ENCODE results near the gene BLVRB.

BLVRB gene

GRCh38 chr19:40465557-40466218, at the start of gene BLVRB:
TSS of gene BLVRB (minus strand) at chr19:40465745. CDS start at chr19:40465688, 57 bp downstream.
- H3K4me3 ChIP-seq = peak within 1 kb of the TSS; percentile 89
- peak within 1 kb of the TSS; percentile 77 for H3K9ac ChIP-seq (ENCODE audit: insufficient read length)
- H3K36me3 ChIP-seq (ENCODE audit: insufficient read depth, low read length) = no peaks in the 10 kb centered on the region
- no peaks in the 10 kb centered on the region for H3K9me3 ChIP-seq (ENCODE audit: low read depth, low read length)
- H3K27ac ChIP-seq = peak within 1 kb of the TSS; percentile 94
- TF ChIP-seq EZH2 (IDR thresholded peaks at IDR 0.05) (no peak), FOXP2 (optimal IDR thresholded peaks at IDR 0.05; ENCODE audit: control extremely low read depth, extremely low read length, insufficient read depth) (peak; percentile 85), POLR2AphosphoS5 (IDR thresholded peaks at IDR 0.05; ENCODE audit: borderline replicate concordance, low read depth, low read length) (peak; percentile 72; the same call in 1 of the 2 replicates)
- peak; percentile 93 for DNase-seq (ENCODE audit: low read depth, low spot score)

GRCh38 chr19:40513741-40514315, 48.3 kb upstream of the BLVRB start:
- no peak overlapping the region for H3K27ac ChIP-seq

DNA sequence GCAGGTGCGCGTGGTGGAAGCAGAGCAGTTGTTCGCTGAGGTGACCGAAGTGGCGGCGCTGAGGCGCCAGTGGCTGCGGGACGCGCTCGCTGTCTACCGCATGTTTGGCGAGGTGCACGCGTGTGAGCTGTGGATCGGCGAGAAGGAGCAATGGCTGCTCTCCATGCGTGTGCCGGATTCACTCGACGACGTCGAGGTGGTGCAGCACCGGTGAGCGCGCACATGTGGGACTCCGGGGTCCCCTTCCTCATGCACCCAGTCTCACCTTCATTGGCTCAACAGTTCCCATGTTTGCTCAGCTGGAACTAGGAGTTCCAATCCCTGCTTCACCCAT, 47.8 kb upstream of the BLVRB start:
- Histone ChIP-seq H3K4me3 (no peak overlapping the region), H3K9me3 (ENCODE audit: low read depth, low read length) (no peaks in the 10 kb centered on the region), H3K9ac (ENCODE audit: insufficient read length) (no peak overlapping the region), H3K36me3 (ENCODE audit: insufficient read depth, low read length) (no peaks in the 10 kb centered on the region), H3K27ac (no peak overlapping the region)
- DNase-seq (ENCODE audit: low read depth, low spot score) = no peak
- TF ChIP-seq FOXP2 (optimal IDR thresholded peaks at IDR 0.05; ENCODE audit: control extremely low read depth, extremely low read length, insufficient read depth) = no peak
- no peak for TF ChIP-seq POLR2AphosphoS5 (IDR thresholded peaks at IDR 0.05; ENCODE audit: borderline replicate concordance, low read depth, low read length)
- TF ChIP-seq EZH2 (IDR thresholded peaks at IDR 0.05) = no peak

More at GRCh38 chr19:40513741-40514315, 48.3 kb upstream of the BLVRB start:
- no peaks in the 10 kb centered on the region for H3K36me3 ChIP-seq (ENCODE audit: insufficient read depth, low read length)
- no peak overlapping the region for H3K4me3 ChIP-seq
- no peak for TF ChIP-seq POLR2AphosphoS5 (IDR thresholded peaks at IDR 0.05; ENCODE audit: borderline replicate concordance, low read depth, low read length)
- no peak for TF ChIP-seq EZH2 (IDR thresholded peaks at IDR 0.05)
- no peak for TF ChIP-seq FOXP2 (optimal IDR thresholded peaks at IDR 0.05; ENCODE audit: control extremely low read depth, extremely low read length, insufficient read depth)
- H3K9me3 ChIP-seq (ENCODE audit: low read depth, low read length) = no peaks in the 10 kb centered on the region
- DNase-seq (ENCODE audit: low read depth, low spot score) = no peak
- H3K9ac ChIP-seq (ENCODE audit: insufficient read length) = no peak overlapping the region

DNA sequence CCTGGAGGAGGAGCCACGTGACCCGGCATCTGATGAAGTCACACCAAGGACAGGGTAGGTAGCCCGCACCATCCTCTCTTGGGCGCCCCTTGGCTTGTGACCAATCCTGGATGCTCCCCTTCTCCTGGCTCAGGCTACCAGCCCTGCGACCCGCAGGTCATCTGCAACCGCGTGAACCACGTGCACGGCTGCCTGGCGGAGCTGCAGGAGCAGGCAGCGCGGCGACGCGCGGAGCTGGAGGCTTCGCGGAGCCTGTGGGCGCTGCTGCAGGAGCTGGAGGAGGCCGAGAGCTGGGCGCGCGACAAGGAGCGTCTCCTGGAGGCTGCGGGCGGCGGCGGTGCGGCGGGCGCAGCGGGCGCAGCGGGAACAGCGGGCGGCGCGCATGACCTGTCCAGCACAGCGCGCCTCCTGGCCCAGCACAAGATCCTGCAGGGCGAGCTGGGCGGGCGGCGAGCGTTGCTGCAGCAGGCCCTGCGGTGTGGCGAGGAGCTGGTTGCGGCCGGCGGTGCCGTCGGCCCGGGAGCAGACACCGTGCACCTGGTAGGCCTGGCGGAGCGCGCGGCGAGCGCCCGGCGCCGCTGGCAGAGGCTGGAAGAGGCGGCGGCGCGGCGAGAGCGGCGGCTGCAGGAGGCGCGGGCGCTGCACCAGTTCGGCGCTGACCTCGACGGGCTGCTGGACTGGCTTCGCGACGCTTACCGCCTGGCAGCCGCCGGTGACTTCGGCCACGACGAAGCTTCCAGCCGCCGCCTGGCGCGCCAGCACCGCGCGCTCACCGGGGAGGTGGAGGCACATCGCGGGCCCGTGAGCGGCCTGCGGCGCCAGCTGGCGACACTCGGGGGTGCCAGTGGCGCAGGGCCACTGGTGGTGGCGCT, 47.2 kb upstream of the BLVRB start:
- H3K9me3 ChIP-seq (ENCODE audit: low read depth, low read length) = no peaks in the 10 kb centered on the region
- H3K9ac ChIP-seq (ENCODE audit: insufficient read length) = no peak overlapping the region
- no peak for TF ChIP-seq POLR2AphosphoS5 (IDR thresholded peaks at IDR 0.05; ENCODE audit: borderline replicate concordance, low read depth, low read length)
- no peak for TF ChIP-seq FOXP2 (optimal IDR thresholded peaks at IDR 0.05; ENCODE audit: control extremely low read depth, extremely low read length, insufficient read depth)
- TF ChIP-seq EZH2 (IDR thresholded peaks at IDR 0.05) = no peak
- no peak for DNase-seq (ENCODE audit: low read depth, low spot score)
- H3K36me3 ChIP-seq (ENCODE audit: insufficient read depth, low read length) = no peaks in the 10 kb centered on the region
- H3K4me3 ChIP-seq = no peak overlapping the region
- no peak overlapping the region for H3K27ac ChIP-seq

GRCh38 chr19:40512110-40512472, 46.5 kb upstream of the BLVRB start:
- Histone ChIP-seq H3K36me3 (ENCODE audit: insufficient read depth, low read length) (no peaks in the 10 kb centered on the region), H3K27ac (no peak overlapping the region), H3K9ac (ENCODE audit: insufficient read length) (no peak overlapping the region), H3K4me3 (no peak overlapping the region), H3K9me3 (ENCODE audit: low read depth, low read length) (no peaks in the 10 kb centered on the region)
- no peak for DNase-seq (ENCODE audit: low read depth, low spot score)
- TF ChIP-seq FOXP2 (optimal IDR thresholded peaks at IDR 0.05; ENCODE audit: control extremely low read depth, extremely low read length, insufficient read depth) = no peak
- TF ChIP-seq EZH2 (IDR thresholded peaks at IDR 0.05) = no peak
- no peak for TF ChIP-seq POLR2AphosphoS5 (IDR thresholded peaks at IDR 0.05; ENCODE audit: borderline replicate concordance, low read depth, low read length)

DNA sequence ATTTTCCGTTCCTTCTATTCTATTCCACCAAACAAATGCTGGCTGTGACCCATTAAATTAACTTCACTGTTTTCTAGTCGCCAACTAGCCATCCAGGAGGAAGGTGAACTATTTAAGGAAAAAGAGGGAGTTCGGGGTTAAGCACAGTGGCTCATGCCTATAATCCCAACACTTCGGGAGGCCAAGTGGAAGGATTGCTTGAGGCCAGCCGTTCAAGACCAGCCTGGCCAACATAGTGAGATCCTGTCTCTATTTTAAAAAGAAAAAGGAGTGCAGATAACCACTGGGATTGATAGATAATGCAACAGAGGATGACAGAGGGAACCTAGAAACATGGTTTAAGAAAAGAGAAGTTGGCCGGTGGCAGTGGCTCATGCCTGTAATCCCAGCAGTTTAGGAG, 45.9 kb upstream of the BLVRB start:
- Histone ChIP-seq H3K9me3 (ENCODE audit: low read depth, low read length) (no peaks in the 10 kb centered on the region), H3K9ac (ENCODE audit: insufficient read length) (no peak overlapping the region), H3K27ac (no peak overlapping the region), H3K36me3 (ENCODE audit: insufficient read depth, low read length) (no peaks in the 10 kb centered on the region), H3K4me3 (no peak overlapping the region)
- TF ChIP-seq POLR2AphosphoS5 (IDR thresholded peaks at IDR 0.05; ENCODE audit: borderline replicate concordance, low read depth, low read length) (no peak), FOXP2 (optimal IDR thresholded peaks at IDR 0.05; ENCODE audit: control extremely low read depth, extremely low read length, insufficient read depth) (no peak), EZH2 (IDR thresholded peaks at IDR 0.05) (no peak)
- no peak for DNase-seq (ENCODE audit: low read depth, low spot score)

DNA sequence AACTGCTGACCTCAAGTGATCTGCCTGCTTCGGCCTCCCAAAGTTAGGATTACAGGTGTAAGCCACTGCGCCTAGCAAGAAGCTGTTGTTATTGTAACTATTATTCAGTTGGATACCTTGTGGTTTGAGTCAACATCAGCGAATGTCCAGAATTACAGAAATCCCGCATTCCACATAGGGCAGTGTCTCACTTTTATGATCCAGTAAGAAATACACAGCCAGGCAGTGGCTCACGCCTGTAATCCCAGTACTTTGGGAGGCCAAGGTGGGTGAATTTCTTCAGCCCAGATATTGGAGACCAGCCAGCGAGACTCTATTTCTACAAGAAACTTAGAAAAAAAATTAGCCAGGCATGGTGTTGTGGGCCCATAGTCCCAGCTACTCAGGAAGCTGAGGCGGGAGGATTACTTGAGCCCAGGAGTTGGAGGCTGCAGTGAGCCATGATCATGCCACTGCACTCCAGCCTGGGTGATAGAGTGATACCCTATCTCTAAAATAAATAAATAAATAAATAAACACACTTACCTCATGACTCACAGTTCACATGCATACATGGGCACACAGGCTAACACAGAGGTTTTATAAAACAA, 45.1 kb upstream of the BLVRB start:
- H3K36me3 ChIP-seq (ENCODE audit: insufficient read depth, low read length) = no peaks in the 10 kb centered on the region
- no peak overlapping the region for H3K27ac ChIP-seq
- DNase-seq (ENCODE audit: low read depth, low spot score) = no peak
- TF ChIP-seq POLR2AphosphoS5 (IDR thresholded peaks at IDR 0.05; ENCODE audit: borderline replicate concordance, low read depth, low read length) (no peak), EZH2 (IDR thresholded peaks at IDR 0.05) (no peak), FOXP2 (optimal IDR thresholded peaks at IDR 0.05; ENCODE audit: control extremely low read depth, extremely low read length, insufficient read depth) (no peak)
- H3K9me3 ChIP-seq (ENCODE audit: low read depth, low read length) = no peaks in the 10 kb centered on the region
- no peak overlapping the region for H3K4me3 ChIP-seq
- H3K9ac ChIP-seq (ENCODE audit: insufficient read length) = no peak overlapping the region

GRCh38 chr19:40508739-40509260, 43.3 kb upstream of the BLVRB start:
- TF ChIP-seq FOXP2 (optimal IDR thresholded peaks at IDR 0.05; ENCODE audit: control extremely low read depth, extremely low read length, insufficient read depth) (no peak), EZH2 (IDR thresholded peaks at IDR 0.05) (no peak), POLR2AphosphoS5 (IDR thresholded peaks at IDR 0.05; ENCODE audit: borderline replicate concordance, low read depth, low read length) (no peak)
- no peak overlapping the region for H3K27ac ChIP-seq
- no peak overlapping the region for H3K9ac ChIP-seq (ENCODE audit: insufficient read length)
- H3K4me3 ChIP-seq = no peak overlapping the region
- no peak for DNase-seq (ENCODE audit: low read depth, low spot score)
- H3K36me3 ChIP-seq (ENCODE audit: insufficient read depth, low read length) = no peaks in the 10 kb centered on the region
- H3K9me3 ChIP-seq (ENCODE audit: low read depth, low read length) = no peaks in the 10 kb centered on the region

Measured in SK-N-MC (cell line).